MM.1S (cell line): ENCODE measurements around the gene CTNNA3.

Experiments used
- DNase-seq: peaks from one replicate; pipeline ENCODE4 v3.0.0-alpha.2; 2015
- H2AFZ ChIP-seq: fragments of 300-600 bp; sonication (generic); 2 replicates; pipeline ENCODE4 v1.6.0; 2016; ENCODE audit warnings: antibody characterized with exemption, low read length
- H3F3A ChIP-seq: fragments of 300-600 bp; sonication (generic); 2 replicates; pipeline ENCODE4 v1.6.1; 2016; ENCODE audit warnings: mild to moderate bottlenecking, antibody characterized with exemption, low read length, moderate library complexity, mixed read lengths; ENCODE audit not compliant: insufficient read depth
- H3K27ac ChIP-seq: fragments of 300-600 bp; sonication (generic); 2 replicates; pipeline ENCODE4 v1.5.1; 2016; ENCODE audit warnings: mild to moderate bottlenecking, low read length
- H3K27me3 ChIP-seq: fragments of 300-600 bp; sonication (generic); replicated peaks from 2 replicates; pipeline ENCODE4 v1.6.0; 2016; ENCODE audit warnings: low read length; ENCODE audit not compliant: insufficient read depth
- H3K36me3 ChIP-seq: fragments of 300-600 bp; sonication (generic); replicated peaks from 2 replicates; pipeline ENCODE4 v1.6.1; 2016; ENCODE audit warnings: mild to moderate bottlenecking, low read length, mixed read lengths; ENCODE audit not compliant: insufficient read depth
- H3K4me1 ChIP-seq: fragments of 300-600 bp; sonication (generic); 2 replicates; pipeline ENCODE4 v1.6.1; 2016; ENCODE audit warnings: low read length, mixed read lengths
- H3K4me2 ChIP-seq: fragments of 300-600 bp; sonication (generic); 2 replicates; pipeline ENCODE4 v1.6.0; 2016; ENCODE audit warnings: low read depth, low read length
- H3K4me3 ChIP-seq: fragments of 300-600 bp; sonication (generic); 2 replicates; pipeline ENCODE4 v1.5.1; 2016; ENCODE audit warnings: low read length, mixed read lengths
- H3K79me2 ChIP-seq: fragments of 300-600 bp; sonication (generic); 2 replicates; pipeline ENCODE4 v1.6.1; 2016; ENCODE audit warnings: mixed run types, low read length, mixed read lengths
- H3K9ac ChIP-seq: fragments of 300-600 bp; sonication (generic); 2 replicates; pipeline ENCODE4 v1.6.1; 2016; ENCODE audit warnings: low read length, mixed read lengths
- H3K9me2 ChIP-seq: fragments of 300-600 bp; sonication (generic); replicated peaks from 2 replicates; pipeline ENCODE4 v1.6.1; 2016; ENCODE audit warnings: mild to moderate bottlenecking, low read length, mixed read lengths; ENCODE audit not compliant: insufficient read depth
- H3K9me3 ChIP-seq: fragments of 300-600 bp; sonication (generic); replicated peaks from 2 replicates; pipeline ENCODE4 v1.6.1; 2016; ENCODE audit warnings: mild to moderate bottlenecking, low read length, mixed read lengths; ENCODE audit not compliant: insufficient read depth
- H4K20me1 ChIP-seq: fragments of 300-600 bp; sonication (generic); 2 replicates; pipeline ENCODE4 v1.6.1; 2016; ENCODE audit warnings: mild to moderate bottlenecking, low read length, moderate library complexity, mixed read lengths; ENCODE audit not compliant: insufficient read depth
- CTCF ChIP-seq: fragments of 300-600 bp; sonication (generic); IDR thresholded peaks from 2 replicates; pipeline ENCODE4 v1.5.1; 2016; ENCODE audit warnings: antibody characterized with exemption, low read length, mixed read lengths
- EZH2 ChIP-seq: fragments of 300-600 bp; sonication (generic); optimal IDR thresholded peaks from 2 replicates; pipeline ENCODE3; 2017; ENCODE audit warnings: low read depth, mild to moderate bottlenecking, antibody characterized with exemption, low read length, mixed read lengths
- EZH2phosphoT487 ChIP-seq: fragments of 300-600 bp; sonication (generic); IDR thresholded peaks from 2 replicates; pipeline ENCODE4 v1.6.1; 2018; ENCODE audit warnings: antibody characterized with exemption, low read length

CTNNA3 gene

DNA sequence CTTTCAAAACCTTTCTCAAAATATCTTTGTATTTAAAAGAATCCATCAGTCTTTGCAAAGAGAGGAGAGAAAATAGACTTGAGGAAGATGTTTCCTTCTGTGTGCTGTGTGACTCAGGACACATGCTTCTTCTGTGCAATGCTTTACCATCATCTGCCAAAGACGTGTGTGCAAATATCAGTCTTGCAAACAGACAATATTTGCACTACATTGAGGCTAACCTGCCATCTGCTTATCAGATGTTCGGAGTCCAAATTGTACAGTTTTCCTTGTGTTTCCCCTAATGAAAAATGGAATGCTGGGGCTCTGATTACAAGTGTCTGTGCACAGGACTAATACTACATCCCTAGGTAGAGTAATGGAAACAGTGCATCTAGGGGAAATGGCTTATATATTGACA, 1123.3 kb downstream of the CTNNA3 start:
- no peak overlapping the region for H3K27ac ChIP-seq
- no peaks in the 10 kb centered on the region for H3K79me2 ChIP-seq
- DNase-seq = no peak
- H3K4me2 ChIP-seq = no peak overlapping the region
- no peaks in the 10 kb centered on the region for H3K9me2 ChIP-seq
- H3F3A ChIP-seq = no peaks in the 10 kb centered on the region
- no peak overlapping the region for H2AFZ ChIP-seq
- H4K20me1 ChIP-seq = no peaks in the 10 kb centered on the region
- TF ChIP-seq EZH2 (no peak), EZH2phosphoT487 (no peak), CTCF (no peak)
- no peaks in the 10 kb centered on the region for H3K4me1 ChIP-seq
- H3K9me3 ChIP-seq = no peaks in the 10 kb centered on the region
- H3K36me3 ChIP-seq = no peaks in the 10 kb centered on the region
- no peaks in the 10 kb centered on the region for H3K27me3 ChIP-seq
- no peak overlapping the region for H3K4me3 ChIP-seq
- H3K9ac ChIP-seq = no peak overlapping the region

GRCh38 chr10:66565999-66566398, 1130.0 kb downstream of the CTNNA3 start:
- H3K4me2 ChIP-seq = no peak overlapping the region
- H3K4me1 ChIP-seq = no peaks in the 10 kb centered on the region
- no peaks in the 10 kb centered on the region for H4K20me1 ChIP-seq
- TF ChIP-seq CTCF (no peak), EZH2 (no peak), EZH2phosphoT487 (no peak)
- H3K27ac ChIP-seq = no peak overlapping the region
- no peak overlapping the region for H2AFZ ChIP-seq
- no peaks in the 10 kb centered on the region for H3K27me3 ChIP-seq
- no peaks in the 10 kb centered on the region for H3K79me2 ChIP-seq
- no peaks in the 10 kb centered on the region for H3K36me3 ChIP-seq
- H3K9ac ChIP-seq = no peak overlapping the region
- no peaks in the 10 kb centered on the region for H3K9me2 ChIP-seq
- H3K9me3 ChIP-seq = no peaks in the 10 kb centered on the region
- DNase-seq = no peak
- no peaks in the 10 kb centered on the region for H3F3A ChIP-seq
- no peak overlapping the region for H3K4me3 ChIP-seq

DNA sequence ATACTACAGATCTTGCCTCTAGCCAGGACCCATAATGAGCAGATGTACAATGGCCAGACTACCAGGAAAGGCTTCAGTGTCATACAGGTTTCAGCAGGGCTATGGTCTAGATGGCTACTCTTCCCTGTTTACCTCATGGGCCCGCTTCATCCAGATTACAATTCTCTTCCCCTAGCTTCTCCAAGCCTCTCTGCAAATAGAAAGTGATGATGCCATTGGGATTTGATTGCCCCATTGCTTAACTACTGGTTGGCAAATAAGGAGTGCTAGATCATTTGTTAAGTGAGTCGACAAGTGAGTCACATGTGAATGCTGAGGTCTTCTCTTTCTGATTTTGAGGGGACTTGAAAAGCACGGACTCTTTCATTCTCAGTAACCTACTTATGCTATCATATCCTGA, 1131.7 kb downstream of the CTNNA3 start:
- Histone ChIP-seq H3K27ac (no peak overlapping the region), H3K9ac (no peak overlapping the region), H3K4me3 (no peak overlapping the region), H3K4me2 (no peak overlapping the region), H4K20me1 (no peaks in the 10 kb centered on the region), H3K27me3 (no peaks in the 10 kb centered on the region), H3K4me1 (no peaks in the 10 kb centered on the region), H2AFZ (no peak overlapping the region), H3K36me3 (no peaks in the 10 kb centered on the region), H3K9me2 (no peaks in the 10 kb centered on the region), H3F3A (no peaks in the 10 kb centered on the region), H3K9me3 (no peaks in the 10 kb centered on the region), H3K79me2 (no peaks in the 10 kb centered on the region)
- TF ChIP-seq EZH2 (no peak), EZH2phosphoT487 (no peak), CTCF (no peak)
- DNase-seq = no peak

DNA sequence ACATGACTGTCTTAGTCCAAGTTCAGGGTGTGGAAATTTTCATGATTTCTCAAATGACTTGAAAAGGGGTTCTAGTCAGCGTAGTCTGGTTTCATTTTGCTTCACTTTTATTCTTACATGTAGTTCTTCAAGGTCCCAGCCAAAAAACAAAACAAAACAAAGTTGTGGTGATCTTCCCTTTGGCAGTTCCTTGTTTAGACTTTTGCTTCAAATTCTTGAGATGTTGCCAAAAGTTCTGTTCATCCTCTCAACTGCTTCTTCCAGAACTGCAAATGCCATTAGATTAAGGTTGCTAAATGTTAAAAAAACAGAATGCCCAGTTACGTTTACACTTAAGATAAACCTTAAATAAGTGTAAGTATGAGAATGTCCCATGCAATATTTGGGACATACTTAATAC, 1140.9 kb downstream of the CTNNA3 start:
- H3K4me3 ChIP-seq = no peak overlapping the region
- H3K27me3 ChIP-seq = no peaks in the 10 kb centered on the region
- no peak overlapping the region for H2AFZ ChIP-seq
- H3K4me2 ChIP-seq = no peak overlapping the region
- TF ChIP-seq CTCF = no peak
- TF ChIP-seq EZH2 = no peak
- no peak for TF ChIP-seq EZH2phosphoT487
- H3K4me1 ChIP-seq = no peaks in the 10 kb centered on the region
- H3K36me3 ChIP-seq = no peaks in the 10 kb centered on the region
- H3K79me2 ChIP-seq = no peaks in the 10 kb centered on the region
- DNase-seq = no peak
- no peak overlapping the region for H3K9ac ChIP-seq
- no peak overlapping the region for H3K27ac ChIP-seq
- H4K20me1 ChIP-seq = no peaks in the 10 kb centered on the region
- no peaks in the 10 kb centered on the region for H3F3A ChIP-seq
- no peaks in the 10 kb centered on the region for H3K9me3 ChIP-seq
- H3K9me2 ChIP-seq = no peaks in the 10 kb centered on the region
